Adrenal gland (tissue), 12 donors: ENCODE measurements around the gene LRPPRC. TPM values are rescaled to one million over a fixed set of nuclear protein-coding genes. Genes with fewer than 3 reads are reported as not detected.
"Not testable (repeated sequence)": the region's sequence is repeated elsewhere in the genome, so short reads cannot be mapped to it uniquely, and the experiment has no call there.

Experiments used
- DNase-seq, 7 donors: peaks; one replicate each; pipeline ENCODE4 v3.0.0-alpha.2; 2019 to 2020
- H3K27ac ChIP-seq, 5 donors: fragments of 200-600 bp; sonication (generic) in 4 of 5; 1 replicate in 3 of 5; 2 replicates in 2 of 5; pipeline versions ENCODE4 v1.5.1 to v1.8.0; 2016 to 2020; ENCODE audit warnings: mild to moderate bottlenecking in 1 of 5
- H3K27me3 ChIP-seq: fragments of 200-600 bp; 2 replicates; pipeline ENCODE4 v1.8.0; 2021
- H3K36me3 ChIP-seq, 2 donors: fragments of 200-600 bp; replicated peaks in 1 of 2; 1 replicate in 1 of 2; 2 replicates in 1 of 2; pipeline versions ENCODE4 v1.5.1 to v1.8.0; 2018 to 2022
- H3K4me1 ChIP-seq, 2 donors: fragments of 200-600 bp; replicated peaks in 1 of 2; 1 replicate in 1 of 2; 2 replicates in 1 of 2; pipeline versions ENCODE4 v1.5.1 to v1.8.0; 2018 to 2021
- H3K4me3 ChIP-seq, 4 donors: fragments of 200-600 bp; sonication (generic) in 3 of 4; one replicate each; pipeline ENCODE4 v1.5.1; 2016 to 2018
- H3K9me3 ChIP-seq, 3 donors: fragments of 200-600 bp; sonication (generic) in 1 of 3; replicated peaks in 1 of 3; 1 replicate in 2 of 3; 2 replicates in 1 of 3; pipeline versions ENCODE4 v1.5.1 to v1.8.0; 2016 to 2021
- CTCF ChIP-seq, 6 experiments: fragments of 450-650 bp in 4 of 6; fragments of 200-600 bp in 2 of 6; sonication (generic) in 1 of 6; IDR thresholded peaks; 1 replicate in 5 of 6; 2 replicates in 1 of 6; pipeline versions ENCODE4 v1.5.1 to v1.8.0; 2016 to 2021; ENCODE audit warnings: antibody characterized with exemption in 6 of 6, mild to moderate bottlenecking in 2 of 6, moderate library complexity in 1 of 6
- POLR2A ChIP-seq, 2 donors: fragments of 450-650 bp; IDR thresholded peaks; one replicate each; pipeline ENCODE4 v1.6.1; 2017; ENCODE audit warnings: antibody characterized with exemption in 2 of 2, mild to moderate bottlenecking in 2 of 2, moderate library complexity in 1 of 2
- WGBS, 4 donors: extraction: QIAGEN DNeasy Blood & Tissue Kit in 2 of 4; methylation state at CpG; one replicate each; pipeline versions ENCODE4 v1.1.5 to v1.1.7; 2013 to 2017; 5-methylcytosine and 5-hydroxymethylcytosine counted together
- intact Hi-C, 2 donors: fragments of 100-400 bp; cut with DNase I; formaldehyde crosslinking; loops; one replicate each; pipeline versions ENCODE4 v1.14.1 to v1.15.0; 2022 to 2023
- polyA plus RNA-seq, 3 donors: library from polyadenylated mRNA; stranded (reverse); fragments of 200-250 nt in 2 of 3; fragments of 350-450 nt in 1 of 3; fragmentation: Illumina TruSeq in 1 of 3; extraction: RNeasy Lipid Tissue Mini Kit (QIAGEN cat#74804) in 1 of 3; gene quantifications; one replicate each; pipeline ENCODE4 v1.2.3, GENCODE V29; 2013 to 2014
- total RNA-seq, 9 donors: library from RNA; depleted of rRNA in 4 of 9; stranded (reverse); fragments of >200 nt in 4 of 9; fragments of 120-200 nt in 1 of 9; fragmentation: NEBNext Ultra II Directional in 1 of 9; extraction: Animal tissue kit (Norgen Biotek cat#: 25700) in 1 of 9; gene quantifications; one replicate each; pipeline versions ENCODE4 v1.1.0 to v1.2.4, GENCODE V29; 2013 to 2023
- donor health status: healthy with polysubstance abuse.
- donor health status: Bipolar disorder and iron deficiency.
- donor health status: DM: yes; HTN: yes; CAD: no.
- donor health status: DM: no; HTN: no; CAD: no.
- donor health status: DM: no; HTN: no; CAD: no.
- donor health status: DM: yes; HTN: yes; CAD: no.

Gene LRPPRC
- total and polyA plus RNA-seq, 12 donors: 18.3 to 113 (median 71.7) TPM

GRCh38 chr2:43925431-43925830 lies 70.4 kb downstream of the LRPPRC start:
- Histone ChIP-seq H3K27me3 (no peaks in the 10 kb centered on the region), H3K9me3 (peaks cover 0 to 6% (median 0%) of the 10 kb centered on the region in 3 donors), H3K27ac (no peak overlapping the region), H3K4me3 (no peak overlapping the region), H3K36me3 (peaks cover 0 to 18% of the 10 kb centered on the region in 2 donors), H3K4me1 (peaks cover 0 to 12% of the 10 kb centered on the region in 2 donors)
- no peak for DNase-seq
- 95 to 99% (median 97%) methylated on average over 4 of the region's 4 CpGs for WGBS, 4 donors
- no peak for TF ChIP-seq CTCF (IDR thresholded peaks at IDR 0.05)
- TF ChIP-seq POLR2A (IDR thresholded peaks at IDR 0.05): no peak
- intact Hi-C loops: no loop called here

GRCh38 chr2:43924463-43924862 lies 71.3 kb downstream of the LRPPRC start:
- Histone ChIP-seq H3K4me1 (peaks cover 0 to 12% of the 10 kb centered on the region in 2 donors), H3K27me3 (no peaks in the 10 kb centered on the region), H3K36me3 (peaks cover 0 to 18% of the 10 kb centered on the region in 2 donors), H3K9me3 (peaks cover 0 to 6% (median 0%) of the 10 kb centered on the region in 3 donors), H3K27ac (no peak overlapping the region), H3K4me3 (no peak overlapping the region)
- TF ChIP-seq POLR2A (IDR thresholded peaks at IDR 0.05): no peak
- no peak for TF ChIP-seq CTCF (IDR thresholded peaks at IDR 0.05)
- 97 to 100% (median 99%) methylated on average over 2 of the region's 2 CpGs for WGBS, 4 donors
- DNase-seq: no peak
- intact Hi-C loops: no loop called here

GRCh38 chr2:43911136-43911790 lies 84.5 kb downstream of the LRPPRC start:
- WGBS, 4 donors: 90 to 96% (median 94%) methylated on average over 8 of the region's 8 CpGs
- intact Hi-C loops, DNase-seq, H3K27me3 ChIP-seq, H3K9me3 ChIP-seq, H3K4me3 ChIP-seq, H3K4me1 ChIP-seq, H3K27ac ChIP-seq: not testable (repeated sequence)
- peaks cover 0 to 15% of the 10 kb centered on the region in 2 donors for H3K36me3 ChIP-seq

GRCh38 chr2:43906448-43907109 lies 89.2 kb downstream of the LRPPRC start:
- H3K27ac ChIP-seq: no peak overlapping the region
- no peaks in the 10 kb centered on the region for H3K4me1 ChIP-seq
- intact Hi-C loops: no loop called here
- no peaks in the 10 kb centered on the region for H3K9me3 ChIP-seq
- no peak overlapping the region for H3K4me3 ChIP-seq
- no peak for DNase-seq
- TF ChIP-seq POLR2A (IDR thresholded peaks at IDR 0.05) (no peak), CTCF (IDR thresholded peaks at IDR 0.05) (no peak)
- H3K27me3 ChIP-seq: no peaks in the 10 kb centered on the region
- peaks cover 0 to 15% of the 10 kb centered on the region in 2 donors for H3K36me3 ChIP-seq
- WGBS, 4 donors: 94 to 97% (median 95%) methylated on average over 6 of the region's 6 CpGs
